ENCODE data around the gene GALNT1. TPM values are rescaled to one million over a fixed set of nuclear protein-coding genes. Genes with fewer than 3 reads are reported as not detected.

Gene GALNT1
- total and polyA plus RNA-seq, 11 donors: 9.6 to 69.0 (median 42.7) TPM

GRCh38 chr18:35603008-35603407 is 21.5 kb downstream of the GALNT1 start:
- Histone ChIP-seq H3K4me3 (no peak overlapping the region), H3K4me1 (peaks cover 0 to 10% (median 0%) of the 10 kb centered on the region in 12 donors), H3K27ac (no peak overlapping the region), H3K36me3 (no peaks in the 10 kb centered on the region), H3K27me3 (no peaks in the 10 kb centered on the region), H3K9me3 (peaks cover 0 to 55% (median 27%) of the 10 kb centered on the region in 12 donors)
- no peak for TF ChIP-seq POLR2A (IDR thresholded peaks at IDR 0.05)
- TF ChIP-seq, protein P1, sequence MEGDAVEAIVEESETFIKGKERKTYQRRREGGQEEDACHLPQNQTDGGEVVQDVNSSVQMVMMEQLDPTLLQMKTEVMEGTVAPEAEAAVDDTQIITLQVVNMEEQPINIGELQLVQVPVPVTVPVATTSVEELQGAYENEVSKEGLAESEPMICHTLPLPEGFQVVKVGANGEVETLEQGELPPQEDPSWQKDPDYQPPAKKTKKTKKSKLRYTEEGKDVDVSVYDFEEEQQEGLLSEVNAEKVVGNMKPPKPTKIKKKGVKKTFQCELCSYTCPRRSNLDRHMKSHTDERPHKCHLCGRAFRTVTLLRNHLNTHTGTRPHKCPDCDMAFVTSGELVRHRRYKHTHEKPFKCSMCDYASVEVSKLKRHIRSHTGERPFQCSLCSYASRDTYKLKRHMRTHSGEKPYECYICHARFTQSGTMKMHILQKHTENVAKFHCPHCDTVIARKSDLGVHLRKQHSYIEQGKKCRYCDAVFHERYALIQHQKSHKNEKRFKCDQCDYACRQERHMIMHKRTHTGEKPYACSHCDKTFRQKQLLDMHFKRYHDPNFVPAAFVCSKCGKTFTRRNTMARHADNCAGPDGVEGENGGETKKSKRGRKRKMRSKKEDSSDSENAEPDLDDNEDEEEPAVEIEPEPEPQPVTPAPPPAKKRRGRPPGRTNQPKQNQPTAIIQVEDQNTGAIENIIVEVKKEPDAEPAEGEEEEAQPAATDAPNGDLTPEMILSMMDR (IDR thresholded peaks at IDR 0.05): no peak
- intact Hi-C loops (cut with DNase I): no loop called here
- DNase-seq: no peak
- ATAC-seq: no peak

DNA sequence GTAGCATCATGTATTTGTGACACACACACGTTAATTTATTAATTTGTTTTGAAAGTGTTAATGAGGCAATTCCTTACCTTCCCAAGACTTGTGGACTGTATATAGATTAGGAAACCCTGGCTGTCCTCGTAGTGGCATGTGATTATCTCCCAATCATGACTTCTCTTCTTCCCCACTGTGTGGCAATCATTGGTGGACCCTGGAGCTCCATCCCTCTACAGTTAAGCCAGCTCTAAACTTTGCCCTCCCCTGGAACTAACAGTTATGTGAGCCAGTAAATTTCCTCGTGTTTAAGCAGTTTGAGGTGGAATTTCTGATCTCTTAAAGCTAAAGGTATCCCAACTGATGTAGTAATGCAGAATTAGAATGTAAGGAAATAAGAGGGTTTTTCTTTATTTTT is 22.0 kb downstream of the GALNT1 start:
- WGBS, 4 donors: 95 to 96% (median 95%) methylated on average over 3 of the region's 3 CpGs
- intact Hi-C loops (cut with DNase I): no loop called here
- DNase-seq (no peak), ATAC-seq (no peak)
- H3K27ac ChIP-seq: no peak overlapping the region
- H3K9me3 ChIP-seq: peaks cover 0 to 51% (median 27%) of the 10 kb centered on the region in 12 donors
- TF ChIP-seq POLR2A (IDR thresholded peaks at IDR 0.05): no peak
- TF ChIP-seq, protein P1 (IDR thresholded peaks at IDR 0.05): no peak
- H3K36me3 ChIP-seq: no peaks in the 10 kb centered on the region
- no peak overlapping the region for H3K4me3 ChIP-seq
- H3K4me1 ChIP-seq: peaks cover 0 to 13% (median 0%) of the 10 kb centered on the region in 12 donors
- H3K27me3 ChIP-seq: no peaks in the 10 kb centered on the region

- WGBS, 4 donors: 94 to 98% (median 96%) methylated on average over 3 of the region's 3 CpGs
- no peak overlapping the region for H3K27ac ChIP-seq
- no peaks in the 10 kb centered on the region for H3K27me3 ChIP-seq
- H3K36me3 ChIP-seq: no peaks in the 10 kb centered on the region
- peaks cover 0 to 48% (median 27%) of the 10 kb centered on the region in 12 donors for H3K9me3 ChIP-seq
- DNase-seq (no peak), ATAC-seq (no peak)
- TF ChIP-seq POLR2A (IDR thresholded peaks at IDR 0.05): no peak
- TF ChIP-seq, protein P1 (IDR thresholded peaks at IDR 0.05): no peak
- H3K4me1 ChIP-seq: peaks cover 0 to 19% (median 3%) of the 10 kb centered on the region in 12 donors
- H3K4me3 ChIP-seq: no peak overlapping the region
- intact Hi-C loops (cut with DNase I): no loop called here
These were observed 22.8 kb downstream of the GALNT1 start for GRCh38 chr18:35604369-35604768.

DNA sequence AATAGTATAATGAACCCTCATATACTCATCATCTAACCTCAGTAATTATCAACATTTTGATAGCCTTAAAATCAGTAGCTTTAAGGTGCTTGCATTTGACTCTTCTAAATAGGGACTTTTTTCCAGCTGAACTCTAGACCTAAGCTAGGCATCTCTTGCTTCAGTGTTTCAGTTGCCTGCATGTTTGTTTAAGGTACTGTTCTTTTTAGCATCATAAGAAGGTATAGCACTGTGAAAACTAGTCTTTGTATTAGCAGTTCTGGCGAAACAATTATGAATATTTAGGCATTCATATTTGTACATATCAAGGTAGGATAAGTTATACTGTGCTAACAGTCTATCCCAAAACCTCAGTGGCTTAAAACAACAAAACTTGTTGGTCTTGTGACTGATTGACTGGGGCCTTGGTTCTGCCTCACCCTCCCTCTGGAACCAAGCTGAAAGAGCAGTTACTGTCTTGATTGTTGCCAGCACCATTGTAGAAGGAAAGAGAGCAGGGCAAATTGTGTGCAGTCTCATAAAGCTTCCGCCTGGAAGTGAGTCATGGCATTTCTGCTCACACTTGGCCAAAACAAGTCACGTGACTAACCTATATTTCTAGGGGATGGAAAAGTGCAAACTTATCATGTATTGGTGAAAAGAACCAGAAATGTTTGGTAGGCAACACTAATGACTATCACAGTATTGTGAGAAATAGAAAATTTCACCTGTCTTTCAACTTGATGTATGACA is 24.3 kb downstream of the GALNT1 start:
- WGBS, 4 donors: 92 to 96% (median 94%) methylated on average over 3 of the region's 3 CpGs
- ATAC-seq (no peak), DNase-seq (no peak)
- no peak overlapping the region for H3K4me3 ChIP-seq
- intact Hi-C loops (cut with DNase I): no loop called here
- H3K36me3 ChIP-seq: no peaks in the 10 kb centered on the region
- H3K27me3 ChIP-seq: no peaks in the 10 kb centered on the region
- H3K4me1 ChIP-seq: peaks cover 0 to 34% (median 11%) of the 10 kb centered on the region in 12 donors
- TF ChIP-seq, protein P1 (IDR thresholded peaks at IDR 0.05): no peak
- no peak for TF ChIP-seq POLR2A (IDR thresholded peaks at IDR 0.05)
- H3K27ac ChIP-seq: no peak overlapping the region
- peaks cover 0 to 35% (median 23%) of the 10 kb centered on the region in 12 donors for H3K9me3 ChIP-seq
